Placental epithelial cell (primary cell): Measurements from ENCODE around the gene SRP19. TPM values are rescaled to one million over a fixed set of nuclear protein-coding genes. Genes with fewer than 3 reads are reported as not detected.

Experiments
- total RNA-seq: library from RNA; depleted of rRNA; stranded (reverse); fragments of >200 nt; gene quantifications from 2 replicates; pipeline ENCODE4 v1.2.3, GENCODE V29; 2012

The SRP19 gene
- 25.1 and 45.9 TPM in 2 replicates for total RNA-seq

DNA sequence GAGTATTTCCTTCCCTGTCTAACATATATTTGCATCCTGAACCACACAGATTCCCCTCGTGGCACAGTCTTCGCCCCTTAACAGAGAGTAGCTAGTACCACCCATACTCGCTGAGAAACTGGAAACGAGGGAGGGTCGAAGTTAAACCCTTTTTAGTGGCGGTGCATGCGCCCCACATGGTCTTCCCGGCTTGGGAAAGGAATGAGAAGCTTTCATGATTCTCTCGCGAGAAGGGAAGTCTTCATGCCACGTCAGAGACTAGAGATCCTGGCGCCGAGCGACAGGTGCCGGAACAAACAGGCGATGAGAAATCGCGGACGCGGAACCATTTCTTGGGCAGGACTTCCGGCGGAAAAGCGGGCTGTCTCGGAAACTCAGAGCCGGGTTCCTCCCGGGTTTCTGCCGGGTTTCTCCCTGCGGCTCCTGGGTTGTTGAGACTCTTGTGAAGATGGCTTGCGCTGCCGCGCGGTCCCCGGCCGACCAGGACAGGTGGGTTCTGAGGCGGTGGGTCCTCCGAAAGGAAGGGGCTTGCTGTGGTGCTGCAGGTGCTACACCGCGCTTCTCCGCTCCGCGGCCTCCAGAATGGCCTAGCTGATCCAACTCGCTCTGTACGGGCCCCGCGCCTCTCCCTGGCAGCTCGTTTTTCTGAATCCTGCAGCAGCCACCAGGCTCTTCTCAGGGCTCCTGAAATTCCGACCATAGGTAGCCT is at the start of gene SRP19:
Gene SRP19 (plus strand): TSS at position 359 of the 709 bp plus-strand sequence. CDS start 90 bp downstream, at position 449.

Other genes starting within 250 kb of the SRP19 start
- 30.2 and 38.5 TPM in 2 replicates for gene APC, start 123.4 kb upstream of the SRP19 start, total RNA-seq
- 44.8 and 51.8 TPM in 2 replicates for gene REEP5, start 60.9 kb downstream of the SRP19 start, total RNA-seq
- gene DCP2, start 115.5 kb downstream of the SRP19 start, total RNA-seq = 36.5 and 42.6 TPM in 2 replicates